Sigmoid colon (tissue), 7 donors: ENCODE results near the gene MORN1. TPM values are rescaled to one million over a fixed set of nuclear protein-coding genes. Genes with fewer than 3 reads are reported as not detected.

Experiments
- DNase-seq: peaks from one replicate; pipeline ENCODE4 v3.0.0-alpha.2; 2019
- H3K27ac ChIP-seq, 4 donors: fragments of 200-600 bp; sonication (generic); one replicate each; pipeline ENCODE4 v1.5.1; 2016 to 2019; ENCODE audit warnings: mild to moderate bottlenecking in 1 of 4
- H3K27me3 ChIP-seq, 3 donors: fragments of 200-600 bp; sonication (generic); one replicate each; pipeline ENCODE4 v1.5.1; 2019; ENCODE audit warnings: mild to moderate bottlenecking in 1 of 3
- H3K36me3 ChIP-seq, 4 donors: fragments of 200-600 bp; sonication (generic); one replicate each; pipeline ENCODE4 v1.5.1; 2016 to 2019
- H3K4me1 ChIP-seq, 4 donors: fragments of 200-600 bp; sonication (generic); one replicate each; pipeline ENCODE4 v1.5.1; 2017 to 2019
- H3K4me3 ChIP-seq, 4 donors: fragments of 200-600 bp; sonication (generic); one replicate each; pipeline ENCODE4 v1.5.1; 2017 to 2019; ENCODE audit warnings: mild to moderate bottlenecking in 2 of 4, moderate library complexity in 1 of 4
- H3K9me3 ChIP-seq, 4 donors: fragments of 200-600 bp in 3 of 4; sonication (generic) in 3 of 4; one replicate each; pipeline versions ENCODE4 v1.5.1 to v1.6.1; 2013 to 2019
- EP300 ChIP-seq, 4 donors: sonication (generic); formaldehyde crosslinking; IDR thresholded peaks; one replicate each; pipeline ENCODE4 v1.6.1; 2017; ENCODE audit warnings: antibody characterized with exemption in 4 of 4
- POLR2A ChIP-seq, 2 donors: fragments of 450-650 bp; IDR thresholded peaks; one replicate each; pipeline ENCODE4 v1.6.1; 2016; ENCODE audit warnings: antibody characterized with exemption in 2 of 2, mild to moderate bottlenecking in 2 of 2, moderate library complexity in 2 of 2
- POLR2AphosphoS5 ChIP-seq, 4 donors: sonication (generic); formaldehyde crosslinking; IDR thresholded peaks; one replicate each; pipeline ENCODE4 v1.6.1; 2017; ENCODE audit warnings: antibody characterized with exemption in 4 of 4
- WGBS, 2 donors: extraction: QIAGEN DNeasy Blood & Tissue Kit; methylation state at CpG; one replicate each; pipeline ENCODE4 v1.1.7; 2013; 5-methylcytosine and 5-hydroxymethylcytosine counted together
- intact Hi-C: fragments of 100-400 bp; cut with DNase I; formaldehyde crosslinking; loops from one replicate; pipeline ENCODE4 v1.15.1; 2023
- polyA plus RNA-seq, 3 donors: library from polyadenylated mRNA; stranded (reverse); fragments of 200-250 nt; gene quantifications; one replicate each; pipeline ENCODE4 v1.2.3, GENCODE V29; 2013
- total RNA-seq, 4 donors: library from RNA; depleted of rRNA; stranded (reverse); fragments of >200 nt; gene quantifications; one replicate each; pipeline ENCODE4 v1.1.0, GENCODE V29; 2016
- TF ChIP-seq, protein P1 (sequence below), 4 experiments: fragments of 450-650 bp in 3 of 4; fragments of 200-600 bp in 1 of 4; IDR thresholded peaks; one replicate each; pipeline ENCODE4 v1.5.1; 2016 to 2019; ENCODE audit warnings: antibody characterized with exemption in 4 of 4, mild to moderate bottlenecking in 3 of 4, moderate library complexity in 2 of 4
- donor health status: healthy with polysubstance abuse.
- donor health status: Bipolar disorder and iron deficiency.
- donor health status: healthy.

The MORN1 gene
- total and polyA plus RNA-seq, 7 donors = 2.4 to 9.1 (median 6.4) TPM

DNA sequence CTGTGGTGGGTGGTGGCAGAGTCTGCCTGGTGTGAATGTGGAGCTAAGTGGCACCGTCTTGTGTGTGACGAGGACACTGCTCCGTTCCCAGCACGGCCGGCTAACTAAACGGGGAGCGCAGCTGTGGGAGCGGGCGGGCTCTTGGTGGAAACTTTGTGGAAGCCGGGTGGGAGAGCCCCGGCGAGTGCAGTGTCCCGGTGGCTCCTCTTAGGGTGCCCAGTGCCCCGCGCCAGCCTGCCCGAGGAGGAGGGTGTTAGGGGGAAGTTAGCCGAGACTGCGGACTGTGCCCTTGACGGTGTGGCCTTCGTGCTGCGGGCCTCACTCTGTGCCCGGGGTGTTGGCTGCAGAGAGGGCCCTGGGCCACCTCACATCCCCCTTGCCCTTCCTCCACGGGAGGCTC is 11.1 kb upstream of the MORN1 start:
- H3K9me3 ChIP-seq = no peaks in the 10 kb centered on the region
- 93 to 95% methylated on average over 23 of the region's 23 CpGs for WGBS, 2 donors
- H3K27ac ChIP-seq = no peak overlapping the region
- H3K4me3 ChIP-seq = no peak overlapping the region
- no peak for DNase-seq
- intact Hi-C loops = no loop called here
- no peaks in the 10 kb centered on the region for H3K27me3 ChIP-seq
- peaks cover 49 to 97% (median 75%) of the 10 kb centered on the region in 4 donors for H3K36me3 ChIP-seq
- no peaks in the 10 kb centered on the region for H3K4me1 ChIP-seq
- TF ChIP-seq POLR2AphosphoS5 (IDR thresholded peaks at IDR 0.05) (no peak), EP300 (IDR thresholded peaks at IDR 0.05) (no peak), POLR2A (IDR thresholded peaks at IDR 0.05) (no peak)
- TF ChIP-seq, protein P1, sequence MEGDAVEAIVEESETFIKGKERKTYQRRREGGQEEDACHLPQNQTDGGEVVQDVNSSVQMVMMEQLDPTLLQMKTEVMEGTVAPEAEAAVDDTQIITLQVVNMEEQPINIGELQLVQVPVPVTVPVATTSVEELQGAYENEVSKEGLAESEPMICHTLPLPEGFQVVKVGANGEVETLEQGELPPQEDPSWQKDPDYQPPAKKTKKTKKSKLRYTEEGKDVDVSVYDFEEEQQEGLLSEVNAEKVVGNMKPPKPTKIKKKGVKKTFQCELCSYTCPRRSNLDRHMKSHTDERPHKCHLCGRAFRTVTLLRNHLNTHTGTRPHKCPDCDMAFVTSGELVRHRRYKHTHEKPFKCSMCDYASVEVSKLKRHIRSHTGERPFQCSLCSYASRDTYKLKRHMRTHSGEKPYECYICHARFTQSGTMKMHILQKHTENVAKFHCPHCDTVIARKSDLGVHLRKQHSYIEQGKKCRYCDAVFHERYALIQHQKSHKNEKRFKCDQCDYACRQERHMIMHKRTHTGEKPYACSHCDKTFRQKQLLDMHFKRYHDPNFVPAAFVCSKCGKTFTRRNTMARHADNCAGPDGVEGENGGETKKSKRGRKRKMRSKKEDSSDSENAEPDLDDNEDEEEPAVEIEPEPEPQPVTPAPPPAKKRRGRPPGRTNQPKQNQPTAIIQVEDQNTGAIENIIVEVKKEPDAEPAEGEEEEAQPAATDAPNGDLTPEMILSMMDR (IDR thresholded peaks at IDR 0.05) = no peak

GRCh38 chr1:2400950-2401649 is 9.7 kb upstream of the MORN1 start:
- intact Hi-C loops = no loop called here
- WGBS, 2 donors = 88 to 95% methylated on average over 13 to 14 of the region's 14 CpGs
- no peaks in the 10 kb centered on the region for H3K9me3 ChIP-seq
- H3K4me1 ChIP-seq = no peaks in the 10 kb centered on the region
- peaks cover 49 to 97% (median 77%) of the 10 kb centered on the region in 4 donors for H3K36me3 ChIP-seq
- H3K27ac ChIP-seq = no peak overlapping the region
- TF ChIP-seq POLR2AphosphoS5 (IDR thresholded peaks at IDR 0.05) (no peak), EP300 (IDR thresholded peaks at IDR 0.05) (no peak), POLR2A (IDR thresholded peaks at IDR 0.05) (no peak)
- TF ChIP-seq, protein P1 (IDR thresholded peaks at IDR 0.05) = no peak
- no peaks in the 10 kb centered on the region for H3K27me3 ChIP-seq
- no peak for DNase-seq
- H3K4me3 ChIP-seq = no peak overlapping the region

DNA sequence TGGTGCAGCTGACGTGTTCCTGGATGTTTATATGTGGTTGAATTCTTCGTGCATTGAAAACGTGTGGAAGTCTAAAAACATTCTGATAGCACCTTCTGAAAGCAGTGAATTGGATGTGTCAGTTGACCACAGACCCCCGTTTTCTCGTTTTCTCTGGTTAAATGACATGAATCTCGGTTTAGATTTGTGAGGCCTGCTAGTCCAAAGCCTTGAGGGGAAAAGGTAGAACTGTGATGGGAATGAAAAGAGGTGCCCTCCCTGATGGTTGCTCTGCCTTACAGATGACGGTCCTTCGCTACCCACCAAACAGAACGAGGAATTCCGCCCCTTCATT is 9.2 kb upstream of the MORN1 start:
- Histone ChIP-seq H3K27ac (no peak overlapping the region), H3K4me3 (no peak overlapping the region), H3K4me1 (no peaks in the 10 kb centered on the region), H3K27me3 (no peaks in the 10 kb centered on the region), H3K9me3 (no peaks in the 10 kb centered on the region), H3K36me3 (peaks cover 49 to 97% (median 76%) of the 10 kb centered on the region in 4 donors)
- DNase-seq = no peak
- TF ChIP-seq POLR2A (IDR thresholded peaks at IDR 0.05) (no peak), POLR2AphosphoS5 (IDR thresholded peaks at IDR 0.05) (no peak), EP300 (IDR thresholded peaks at IDR 0.05) (no peak)
- TF ChIP-seq, protein P1 (IDR thresholded peaks at IDR 0.05) = no peak
- intact Hi-C loops = no loop called here
- WGBS, 2 donors = 86% methylated on average over 10 of the region's 10 CpGs

DNA sequence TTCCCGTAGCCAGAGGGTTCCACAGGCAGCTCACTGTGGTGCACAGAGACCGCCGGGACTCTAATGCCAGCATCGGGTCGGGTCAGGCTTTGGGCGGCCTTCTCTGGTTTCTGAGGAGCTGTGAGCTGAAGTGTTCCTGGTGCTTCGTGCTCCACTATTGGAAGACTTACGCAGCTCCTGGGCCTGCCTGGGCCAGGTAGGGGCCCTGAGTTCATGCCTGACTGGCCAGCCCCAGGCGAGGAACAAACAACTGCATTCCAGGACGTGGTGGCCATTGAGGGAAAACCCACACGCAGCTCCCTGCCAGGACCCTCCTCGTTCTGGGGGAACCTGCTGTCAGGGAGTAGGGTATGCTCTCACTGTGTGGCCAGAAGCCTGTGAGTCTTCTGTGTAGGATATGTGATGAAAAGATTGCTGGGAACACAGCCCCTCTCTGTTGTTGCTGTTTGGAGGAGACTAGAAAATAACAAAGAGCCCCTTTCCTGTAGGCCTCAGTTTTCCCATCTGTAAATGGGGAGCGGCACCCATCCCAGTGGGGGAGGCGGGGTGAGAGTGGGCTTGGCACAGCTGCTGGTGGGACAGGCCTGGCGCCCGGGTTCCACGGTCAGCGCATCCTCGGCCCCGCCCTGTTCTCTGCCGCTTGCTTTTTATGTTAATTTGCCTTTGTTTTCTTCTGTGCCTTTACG is 8.7 kb upstream of the MORN1 start:
- WGBS, 2 donors = 86 to 93% methylated on average over 22 of the region's 22 CpGs
- no peaks in the 10 kb centered on the region for H3K27me3 ChIP-seq
- H3K9me3 ChIP-seq = no peaks in the 10 kb centered on the region
- peaks cover 49 to 97% (median 73%) of the 10 kb centered on the region in 4 donors for H3K36me3 ChIP-seq
- DNase-seq = no peak
- H3K4me3 ChIP-seq = no peak overlapping the region
- intact Hi-C loops = no loop called here
- H3K4me1 ChIP-seq = peaks cover 0 to under 1% (median 0%) of the 10 kb centered on the region in 4 donors
- TF ChIP-seq POLR2AphosphoS5 (IDR thresholded peaks at IDR 0.05) (no peak), EP300 (IDR thresholded peaks at IDR 0.05) (no peak), POLR2A (IDR thresholded peaks at IDR 0.05) (no peak)
- TF ChIP-seq, protein P1 (IDR thresholded peaks at IDR 0.05) = no peak
- no peak overlapping the region for H3K27ac ChIP-seq
